H9 (cell line): ENCODE results near the gene UBE2L6. TPM values are rescaled to one million over a fixed set of nuclear protein-coding genes. Genes with fewer than 3 reads are reported as not detected.

Source experiments
- DNase-seq: peaks from one replicate; pipeline ENCODE4 v3.0.0-alpha.2; 2017
- H2AFZ ChIP-seq: one replicate; pipeline ENCODE4 v1.6.1; 2013; ENCODE audit warnings: mild to moderate bottlenecking, low read length, control low read depth, moderate library complexity
- H2AK5ac ChIP-seq: 2 replicates; pipeline ENCODE4 v1.6.1; 2013; ENCODE audit warnings: low read length, control low read depth, mixed read lengths; ENCODE audit not compliant: insufficient read length
- H2BK120ac ChIP-seq: one replicate; pipeline ENCODE4 v1.6.1; 2013; ENCODE audit warnings: low read depth, mild to moderate bottlenecking, low read length, control low read depth, inconsistent platforms; ENCODE audit not compliant: poor library complexity, severe bottlenecking
- H2BK12ac ChIP-seq: 2 replicates; pipeline ENCODE4 v1.6.1; 2013; ENCODE audit warnings: low read length, control low read depth, mixed read lengths, low read depth; ENCODE audit not compliant: insufficient read length
- H2BK15ac ChIP-seq: 2 replicates; pipeline ENCODE4 v1.6.1; 2013; ENCODE audit warnings: low read depth, low read length, control low read depth
- H2BK20ac ChIP-seq: one replicate; pipeline ENCODE4 v1.6.1; 2013; ENCODE audit warnings: low read depth, mild to moderate bottlenecking, low read length, control low read depth, inconsistent platforms; ENCODE audit not compliant: poor library complexity, severe bottlenecking
- H2BK5ac ChIP-seq: 2 replicates; pipeline ENCODE4 v1.6.1; 2013; ENCODE audit warnings: low read length, control low read depth, mixed read lengths; ENCODE audit not compliant: insufficient read length
- H3K14ac ChIP-seq: 2 replicates; pipeline ENCODE4 v1.6.1; 2013; ENCODE audit warnings: low read length, control low read depth; ENCODE audit not compliant: insufficient read depth
- H3K18ac ChIP-seq: 2 replicates; pipeline ENCODE4 v1.6.1; 2013; ENCODE audit warnings: low read depth, mild to moderate bottlenecking, mixed read lengths, low read length, control low read depth; ENCODE audit not compliant: insufficient read length
- H3K23ac ChIP-seq: 2 replicates; pipeline ENCODE4 v1.6.1; 2013; ENCODE audit warnings: low read length, control low read depth, mixed read lengths, low read depth; ENCODE audit not compliant: insufficient read length
- H3K23me2 ChIP-seq: 2 replicates; pipeline ENCODE4 v1.6.1; 2013; ENCODE audit warnings: low read depth, mild to moderate bottlenecking, mixed read lengths, low read length, control low read depth; ENCODE audit not compliant: insufficient read length, poor library complexity, severe bottlenecking
- H3K27ac ChIP-seq: 2 replicates; pipeline ENCODE4 v1.5.1; 2013; ENCODE audit warnings: low read length, control low read depth, mixed read lengths, low read depth; ENCODE audit not compliant: insufficient read length
- H3K27me3 ChIP-seq: 2 replicates; pipeline ENCODE4 v1.6.1; 2013; ENCODE audit warnings: low read length, control low read depth, inconsistent platforms; ENCODE audit not compliant: insufficient read depth
- H3K4ac ChIP-seq: 2 replicates; pipeline ENCODE4 v1.6.1; 2013; ENCODE audit warnings: low read depth, mild to moderate bottlenecking, control low read depth, inconsistent platforms, low read length, moderate library complexity
- H3K4me1 ChIP-seq: 2 replicates; pipeline ENCODE4 v1.6.1; 2013; ENCODE audit warnings: low read length, control low read depth, inconsistent platforms; ENCODE audit not compliant: insufficient read depth
- H3K4me2 ChIP-seq: 2 replicates; pipeline ENCODE4 v1.6.1; 2013; ENCODE audit warnings: low read length, control low read depth, mixed read lengths; ENCODE audit not compliant: insufficient read length, insufficient read depth
- H3K56ac ChIP-seq: 2 replicates; pipeline ENCODE4 v1.6.1; 2013; ENCODE audit warnings: low read depth, mild to moderate bottlenecking, mixed read lengths, low read length, control low read depth; ENCODE audit not compliant: insufficient read length
- H3K79me1 ChIP-seq: 2 replicates; pipeline ENCODE4 v1.6.1; 2013; ENCODE audit warnings: low read depth, mild to moderate bottlenecking, moderate library complexity, low read length, control low read depth, inconsistent platforms; ENCODE audit not compliant: insufficient read depth, poor library complexity, severe bottlenecking
- H3K79me2 ChIP-seq: 2 replicates; pipeline ENCODE4 v1.6.1; 2013; ENCODE audit warnings: low read length, control low read depth, inconsistent platforms; ENCODE audit not compliant: insufficient read depth
- H3K9ac ChIP-seq: 2 replicates; pipeline ENCODE4 v1.6.1; 2013; ENCODE audit warnings: low read length, control low read depth, mixed read lengths; ENCODE audit not compliant: insufficient read length; ENCODE audit errors: extremely low read depth
- H3K9me3 ChIP-seq: one replicate; pipeline ENCODE4 v1.6.1; 2013; ENCODE audit warnings: low read depth, low read length, inconsistent platforms; ENCODE audit not compliant: control insufficient read depth
- H3T11ph ChIP-seq: one replicate; pipeline ENCODE4 v1.6.1; 2013; ENCODE audit warnings: mild to moderate bottlenecking, low read length, control low read depth, inconsistent platforms
- H4K20me1 ChIP-seq: one replicate; pipeline ENCODE4 v1.6.1; 2013; ENCODE audit not compliant: control insufficient read depth, insufficient read length, insufficient read depth
- H4K5ac ChIP-seq: 2 replicates; pipeline ENCODE4 v1.6.1; 2013; ENCODE audit warnings: low read depth, mild to moderate bottlenecking, mixed read lengths, low read length, control low read depth; ENCODE audit not compliant: insufficient read length
- H4K8ac ChIP-seq: replicated peaks from 2 replicates; pipeline ENCODE4 v1.6.1; 2013; ENCODE audit warnings: low read length, control low read depth, mixed read lengths, low read depth; ENCODE audit not compliant: insufficient read length
- H4K91ac ChIP-seq: 2 replicates; pipeline ENCODE4 v1.6.1; 2013; ENCODE audit warnings: low read depth, mild to moderate bottlenecking, moderate library complexity, mixed read lengths, low read length, control low read depth; ENCODE audit not compliant: insufficient read length
- H3K27ac Mint-ChIP-seq, 3 experiments: 2 replicates in 2 of 3; 3 replicates in 1 of 3; pipeline ENCODE4 v1.8.0; 2020 to 2021; ENCODE audit warnings: mixed read lengths in 3 of 3, mild to moderate bottlenecking in 1 of 3, moderate library complexity in 1 of 3
- H3K27me3 Mint-ChIP-seq: 2 replicates; pipeline ENCODE4 v1.8.0; 2021; ENCODE audit warnings: low read depth, mild to moderate bottlenecking, moderate library complexity, mixed read lengths
- H3K36me3 Mint-ChIP-seq, 3 experiments: 2 replicates in 2 of 3; 3 replicates in 1 of 3; pipeline ENCODE4 v1.8.0; 2020 to 2021; ENCODE audit warnings: low read depth in 3 of 3, mixed read lengths in 3 of 3; ENCODE audit not compliant: insufficient read depth in 1 of 3
- H3K4me1 Mint-ChIP-seq, 2 experiments: 2 replicates each; pipeline ENCODE4 v1.8.0; 2020; ENCODE audit warnings: mixed read lengths in 2 of 2
- H3K4me3 Mint-ChIP-seq, 2 experiments: 2 replicates in 1 of 2; 3 replicates in 1 of 2; pipeline ENCODE4 v1.8.0; 2020 to 2021; ENCODE audit warnings: mild to moderate bottlenecking in 2 of 2, mixed read lengths in 2 of 2, moderate library complexity in 1 of 2
- H3K9me3 Mint-ChIP-seq, 2 experiments: 2 replicates in 1 of 2; 3 replicates in 1 of 2; pipeline ENCODE4 v1.8.0; 2020; ENCODE audit warnings: mild to moderate bottlenecking in 2 of 2, mixed read lengths in 2 of 2, moderate library complexity in 1 of 2
- CTCF ChIP-seq: fragments of 200-600 bp; sonication (generic); conservative IDR thresholded peaks from 3 replicates; pipeline ENCODE4 v1.8.0; 2021; ENCODE audit warnings: antibody characterized with exemption, mild to moderate bottlenecking
- WGBS: extraction: QIAGEN DNeasy Blood & Tissue Kit; methylation state at CpG from one replicate; pipeline ENCODE4 v1.1.7; 2013; ENCODE audit warnings: missing lambda C conversion rate, low lambda C conversion rate, mixed read lengths; ENCODE audit not compliant: insufficient read length; ENCODE audit errors: extremely low coverage; 5-methylcytosine and 5-hydroxymethylcytosine counted together
- total RNA-seq: library from RNA; stranded (reverse); gene quantifications from 2 replicates; pipeline ENCODE4 v1.2.1, GENCODE V29; 2021

Gene UBE2L6
- total RNA-seq, 1 experiment from 2014 or later = 38.9 TPM

GRCh38 chr11:57542582-57542981, 24.9 kb downstream of the UBE2L6 start:
- no peaks in the 10 kb centered on the region for H3K79me1 ChIP-seq
- H2BK15ac ChIP-seq = no peak overlapping the region
- H3K23me2 ChIP-seq = no peaks in the 10 kb centered on the region
- H3K9me3 ChIP-seq = no peaks in the 10 kb centered on the region
- no peak overlapping the region for H3K56ac ChIP-seq
- H3K4me1 Mint-ChIP-seq = peaks cover 25 to 44% of the 10 kb centered on the region in 2 experiments
- H3K27ac ChIP-seq = no peak overlapping the region
- peaks cover 0 to 3% (median 0%) of the 10 kb centered on the region in 3 experiments; a peak in 2 of 7 replicates for H3K36me3 Mint-ChIP-seq
- no peak overlapping the region for H3T11ph ChIP-seq
- no peaks in the 10 kb centered on the region for H4K20me1 ChIP-seq
- no peak for TF ChIP-seq CTCF
- no peak overlapping the region for H2BK12ac ChIP-seq
- no peak overlapping the region for H3K4me2 ChIP-seq
- H2BK120ac ChIP-seq = no peak overlapping the region
- no peaks in the 10 kb centered on the region for H3K79me2 ChIP-seq
- H2AFZ ChIP-seq = no peak overlapping the region
- no peak overlapping the region for H3K27ac Mint-ChIP-seq
- H4K5ac ChIP-seq = no peak overlapping the region
- no peaks in the 10 kb centered on the region for H3K9me3 Mint-ChIP-seq
- H3K4me1 ChIP-seq = peaks cover 4% of the 10 kb centered on the region; the same call in 1 of the 2 replicates
- WGBS = no CpG with 5 or more reads among the region's 4 CpGs
- no peak overlapping the region for H3K14ac ChIP-seq
- no peak overlapping the region for H2AK5ac ChIP-seq
- peak overlapping the region in 1 of 2 experiments; percentile 12; a peak in 1 of 5 replicates for H3K4me3 Mint-ChIP-seq
- no peak overlapping the region for H3K18ac ChIP-seq
- no peak overlapping the region for H2BK5ac ChIP-seq
- no peak overlapping the region for H3K4ac ChIP-seq
- H4K8ac ChIP-seq = no peak overlapping the region
- no peak overlapping the region for H3K9ac ChIP-seq
- H4K91ac ChIP-seq = no peak overlapping the region
- no peak overlapping the region for H3K23ac ChIP-seq
- H3K27me3 Mint-ChIP-seq = peaks cover 36% of the 10 kb centered on the region
- DNase-seq = no peak
- H2BK20ac ChIP-seq = no peak overlapping the region
- H3K27me3 ChIP-seq = no peaks in the 10 kb centered on the region
